HG03520 (cell line): ENCODE data around the gene TMPRSS4.

Experiments used
- ATAC-seq: cut with Tn5 transposase; IDR thresholded peaks from one replicate; pipeline ENCODE4 v1.9.1; 2021; ENCODE audit warnings: mild to moderate bottlenecking, moderate library complexity; ENCODE audit not compliant: unreplicated experiment

The TMPRSS4 gene

GRCh38 chr11:118074785-118075184, 2.1 kb upstream of the TMPRSS4 start:
- no peak for ATAC-seq

GRCh38 chr11:118078911-118079411, 2.1 kb downstream of the TMPRSS4 start:
- ATAC-seq, result no peak

GRCh38 chr11:118079491-118079890, 2.6 kb downstream of the TMPRSS4 start:
- ATAC-seq, result no peak

GRCh38 chr11:118080296-118080695, 3.4 kb downstream of the TMPRSS4 start:
- ATAC-seq, result no peak

GRCh38 chr11:118081241-118081958, 4.5 kb downstream of the TMPRSS4 start:
- no peak for ATAC-seq

- ATAC-seq, result no peak
Observed at GRCh38 chr11:118082880-118083552, 6.1 kb downstream of the TMPRSS4 start.

GRCh38 chr11:118084247-118084646, 7.4 kb downstream of the TMPRSS4 start:
- no peak for ATAC-seq

- no peak for ATAC-seq
Observed at GRCh38 chr11:118084656-118085055, 7.8 kb downstream of the TMPRSS4 start.

- ATAC-seq, result no peak
Observed at GRCh38 chr11:118086913-118087768, 10.3 kb downstream of the TMPRSS4 start, which contains the start of gene SMIM35. Gene SMIM35, minus strand, starts transcription at chr11:118086963. Its CDS starts 206 bp downstream, at chr11:118086757.

- no peak for ATAC-seq
Observed at GRCh38 chr11:118087931-118088330, 11.1 kb downstream of the TMPRSS4 start.

- ATAC-seq, result no peak
Observed at GRCh38 chr11:118088531-118088930, 11.7 kb downstream of the TMPRSS4 start.

GRCh38 chr11:118090545-118091162, 13.8 kb downstream of the TMPRSS4 start:
- no peak for ATAC-seq

- ATAC-seq, result no peak
Observed at GRCh38 chr11:118091690-118092089, 14.8 kb downstream of the TMPRSS4 start.

GRCh38 chr11:118092907-118093571, 16.2 kb downstream of the TMPRSS4 start:
- no peak for ATAC-seq

GRCh38 chr11:118095493-118095892, 18.6 kb downstream of the TMPRSS4 start:
- no peak for ATAC-seq

- ATAC-seq, result no peak
Observed at GRCh38 chr11:118095967-118096367, 19.1 kb downstream of the TMPRSS4 start.

- ATAC-seq, result no peak
Observed at GRCh38 chr11:118098996-118099837, 22.3 kb downstream of the TMPRSS4 start.

- no peak for ATAC-seq
Observed at GRCh38 chr11:118099838-118100556, 23.1 kb downstream of the TMPRSS4 start.
